GM18511 (cell line): Measurements from ENCODE around the gene RFPL4A.
"Not testable (repeated sequence)": the region's sequence is repeated elsewhere in the genome, so short reads cannot be mapped to it uniquely, and the experiment has no call there.

Experiments used
- ATAC-seq: cut with Tn5 transposase; IDR thresholded peaks from one replicate; pipeline ENCODE4 v1.9.1; 2021; ENCODE audit warnings: mild to moderate bottlenecking, moderate library complexity; ENCODE audit not compliant: unreplicated experiment

The RFPL4A gene

GRCh38 chr19:55758797-55759196, at the start of gene RFPL4A:
Gene RFPL4A, plus strand, starts transcription at chr19:55759097. Its CDS starts 2,704 bp downstream, at chr19:55761801.
- not testable (repeated sequence) for ATAC-seq

GRCh38 chr19:55711719-55712118, 47.2 kb upstream of the RFPL4A start:
- ATAC-seq, result no peak

- ATAC-seq, result no peak
Observed at GRCh38 chr19:55712804-55713631, 45.9 kb upstream of the RFPL4A start.

GRCh38 chr19:55716531-55716930, 42.4 kb upstream of the RFPL4A start:
- no peak for ATAC-seq

DNA sequence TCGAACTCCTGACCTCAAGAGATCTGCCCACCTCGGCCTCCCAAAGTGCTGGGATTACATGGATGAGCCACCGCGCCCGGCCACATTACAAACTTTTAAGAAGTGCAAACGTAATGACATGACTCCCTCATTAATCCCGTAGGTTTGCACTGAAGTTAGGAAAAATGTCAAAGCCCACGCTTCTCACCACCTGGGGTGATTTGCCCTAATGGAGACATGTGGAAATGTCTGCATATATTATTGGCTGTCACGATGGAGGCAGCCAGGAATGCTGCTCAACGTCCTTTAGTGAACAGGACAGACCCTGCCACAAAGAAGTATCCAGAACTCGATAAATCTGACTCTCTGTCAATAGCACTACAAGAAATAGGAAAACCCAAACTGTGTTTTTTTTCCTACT, 41.6 kb upstream of the RFPL4A start:
- no peak for ATAC-seq

DNA sequence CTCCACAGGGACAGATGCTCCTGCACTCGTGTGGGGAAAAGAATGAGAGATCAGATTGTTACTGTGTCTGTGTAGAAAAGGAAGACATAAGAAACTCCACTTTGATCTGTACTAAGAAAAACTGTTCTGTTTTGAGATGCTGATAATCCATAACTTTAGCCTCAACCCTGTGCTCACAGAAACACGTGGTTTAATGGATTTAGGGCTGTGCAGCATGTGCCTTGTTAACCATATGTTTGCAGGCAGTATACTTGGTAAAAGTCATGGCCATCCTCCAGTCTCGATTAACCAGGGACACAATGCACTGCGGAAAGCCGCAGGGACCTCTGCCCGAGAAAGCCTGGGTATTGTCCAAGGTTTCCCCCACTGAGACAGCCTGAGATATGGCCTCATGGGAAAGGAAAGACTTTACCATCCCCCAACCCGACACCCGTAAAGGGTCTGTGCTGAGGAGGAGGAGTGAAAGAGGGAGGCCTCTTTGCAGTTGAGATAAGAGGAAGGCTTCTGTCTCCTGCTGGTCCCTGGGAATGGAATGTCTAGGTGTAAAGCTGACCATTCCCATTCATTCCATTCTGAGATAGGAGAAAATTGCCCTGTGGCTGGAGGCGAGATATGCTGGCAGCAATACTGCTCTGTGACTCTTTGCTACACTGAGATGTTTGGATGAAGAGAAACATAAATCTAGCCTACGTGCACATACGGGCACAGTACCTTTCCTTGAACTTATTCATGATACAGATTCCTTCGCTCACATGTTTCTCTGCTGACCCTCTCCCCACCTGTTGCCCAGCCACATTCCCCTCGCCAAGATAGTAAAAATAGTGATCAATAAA, 40.8 kb upstream of the RFPL4A start:
- ATAC-seq, result not testable (repeated sequence)

DNA sequence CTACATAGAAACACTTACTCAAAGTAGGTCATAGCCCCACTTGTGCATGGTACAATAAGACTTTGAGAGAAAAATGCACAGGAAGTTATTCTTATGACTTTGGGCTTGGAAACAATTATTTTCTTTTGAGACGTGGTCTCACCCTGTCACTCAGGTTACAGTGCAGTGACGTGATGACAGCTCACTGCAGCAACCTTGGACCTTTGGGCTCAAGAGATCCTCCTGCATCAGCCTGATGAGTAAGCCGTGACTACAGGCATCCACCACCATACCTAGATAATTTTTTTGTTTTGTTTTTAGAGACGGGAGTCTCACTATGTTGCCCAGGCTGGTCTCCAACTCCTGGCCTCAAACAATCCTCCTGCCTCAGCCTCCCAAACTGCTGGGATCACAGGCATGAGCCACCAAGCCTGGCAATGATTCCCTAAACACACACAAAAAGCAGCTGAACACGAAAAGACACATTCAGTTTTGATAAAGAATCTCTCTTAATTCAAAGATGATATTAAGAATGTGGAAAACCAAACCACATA, 38.6 kb upstream of the RFPL4A start:
- no peak for ATAC-seq

DNA sequence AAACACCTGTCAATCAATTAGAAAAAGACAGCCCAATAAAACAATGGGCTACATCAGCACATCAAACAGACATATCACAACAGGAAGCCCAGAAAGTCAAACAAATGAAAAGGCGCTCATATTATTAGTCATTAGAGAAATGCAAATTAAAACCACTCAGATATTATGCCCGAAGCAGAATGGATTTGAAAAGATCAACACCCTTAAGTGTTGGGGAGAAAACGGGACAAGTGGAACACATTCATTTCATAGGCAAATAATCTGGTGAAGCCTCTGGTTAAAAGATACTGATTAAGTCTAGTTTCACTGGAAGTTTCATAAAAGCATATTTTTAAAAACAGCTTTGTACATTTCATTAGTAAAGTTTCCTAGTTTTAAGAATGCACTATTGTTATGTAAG, 38.1 kb upstream of the RFPL4A start:
- ATAC-seq, result no peak

DNA sequence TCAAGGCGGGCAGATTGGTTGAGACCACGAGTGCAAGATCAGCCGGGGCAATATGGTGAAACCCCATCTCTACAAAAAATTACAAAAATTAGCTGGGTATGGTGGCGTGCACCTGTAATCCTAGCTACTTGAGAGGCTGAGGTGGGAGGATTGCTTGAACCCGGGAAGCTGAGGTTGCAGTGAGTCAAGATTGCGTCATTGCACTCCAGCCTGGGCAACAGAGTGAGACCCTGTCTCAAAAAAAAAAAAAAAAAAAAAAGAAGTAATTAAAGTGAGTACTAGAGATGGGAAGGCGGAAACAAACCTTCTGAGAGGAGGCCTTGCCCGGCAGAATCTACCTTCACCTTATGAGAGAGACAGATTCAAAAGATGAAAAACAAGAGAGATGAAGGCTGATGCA, 35.4 kb upstream of the RFPL4A start:
- no peak for ATAC-seq

- ATAC-seq, result not testable (repeated sequence)
Observed at GRCh38 chr19:55730378-55730777, 28.5 kb upstream of the RFPL4A start.

DNA sequence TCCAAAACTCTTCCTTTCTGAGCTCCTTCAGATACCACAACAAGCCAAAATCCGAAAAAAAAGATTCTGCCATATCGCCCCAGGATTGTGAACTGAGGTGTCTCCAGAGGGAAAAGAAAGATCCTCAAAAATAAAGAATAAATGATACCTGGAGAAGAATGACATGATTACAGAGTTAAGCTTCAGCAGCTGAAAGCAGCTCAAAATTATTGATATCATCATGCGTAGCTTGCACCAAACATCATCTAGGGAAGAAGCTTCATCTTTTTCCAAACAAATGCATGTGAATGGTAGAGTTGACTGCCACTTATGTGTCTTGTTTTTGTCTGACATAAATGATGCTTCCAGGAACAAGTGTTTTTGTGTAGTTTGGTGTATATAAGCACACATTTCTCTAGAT, 20.6 kb upstream of the RFPL4A start, which contains the start of gene NLRP9:
TSS of gene NLRP9 (minus strand) at position 101 of the 400 bp plus-strand sequence. CDS start at position 73, 28 bp downstream.
- ATAC-seq, result no peak

GRCh38 chr19:55750715-55751114, 8.2 kb upstream of the RFPL4A start:
- ATAC-seq, result no peak

DNA sequence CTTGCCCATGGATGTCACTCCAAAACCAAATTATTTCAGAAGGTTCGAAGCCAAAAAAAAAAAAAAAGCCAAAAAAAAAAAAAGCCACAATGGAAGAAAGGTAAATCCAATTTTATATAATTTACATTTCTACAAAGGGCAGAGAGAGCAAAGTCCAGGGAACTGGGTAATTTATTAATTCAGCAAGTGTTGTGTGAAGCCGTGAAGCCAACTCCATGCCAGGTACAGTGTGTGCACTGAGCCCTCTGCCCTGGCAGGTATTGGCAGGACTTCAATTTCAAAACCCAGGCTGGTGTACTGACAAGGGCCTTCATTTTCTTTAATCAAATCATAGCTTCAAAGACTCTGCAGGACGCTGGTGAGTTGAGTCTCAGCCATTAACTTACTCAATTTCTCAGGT, 5.5 kb upstream of the RFPL4A start:
- ATAC-seq, result no peak

- not testable (repeated sequence) for ATAC-seq
Observed at GRCh38 chr19:55756808-55757207, 2.1 kb upstream of the RFPL4A start.

DNA sequence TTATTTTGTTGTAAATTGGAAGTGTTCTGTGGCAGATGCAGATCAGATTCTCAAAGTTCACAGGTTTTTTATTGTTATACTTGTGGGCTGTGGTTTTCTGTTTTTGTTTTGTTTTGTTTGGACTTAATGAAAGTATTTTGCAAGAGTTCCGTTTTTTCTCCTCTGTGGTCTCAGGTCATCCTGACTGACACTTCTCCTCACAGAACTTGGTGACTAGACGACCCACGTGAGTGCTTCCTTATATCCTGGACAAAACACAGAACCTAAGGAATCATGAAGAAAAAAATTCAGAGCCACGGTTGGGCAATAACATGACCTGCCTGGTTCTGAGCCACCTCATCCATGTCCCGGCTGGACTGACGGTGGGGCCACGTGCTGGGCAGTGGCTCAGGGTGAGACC, 7.6 kb downstream of the RFPL4A start:
- no peak for ATAC-seq

DNA sequence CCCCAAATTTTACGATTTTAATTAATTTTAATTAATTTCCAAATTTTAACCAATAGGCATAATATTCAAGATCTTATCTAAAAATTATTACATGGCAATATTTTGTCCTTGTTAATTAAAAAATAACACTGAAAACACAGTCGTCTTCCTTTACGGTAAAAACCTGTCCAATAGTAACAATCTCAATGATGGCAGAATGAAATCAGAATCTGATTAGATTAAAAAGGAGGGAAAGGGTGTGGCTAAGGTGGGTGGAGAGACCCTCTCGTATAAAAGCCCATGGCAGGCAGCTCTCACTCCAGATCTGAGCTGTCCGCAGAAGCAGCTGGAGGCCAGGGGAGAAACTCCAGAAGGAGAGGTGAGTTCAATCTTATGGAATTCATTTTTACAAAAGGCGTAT, 9.9 kb downstream of the RFPL4A start, which contains the start of gene RFPL4AL1:
TSS of gene RFPL4AL1 (plus strand) at position 301 of the 400 bp plus-strand sequence. CDS start 2,687 bp downstream, outside the sequence.
- ATAC-seq, result not testable (repeated sequence)

DNA sequence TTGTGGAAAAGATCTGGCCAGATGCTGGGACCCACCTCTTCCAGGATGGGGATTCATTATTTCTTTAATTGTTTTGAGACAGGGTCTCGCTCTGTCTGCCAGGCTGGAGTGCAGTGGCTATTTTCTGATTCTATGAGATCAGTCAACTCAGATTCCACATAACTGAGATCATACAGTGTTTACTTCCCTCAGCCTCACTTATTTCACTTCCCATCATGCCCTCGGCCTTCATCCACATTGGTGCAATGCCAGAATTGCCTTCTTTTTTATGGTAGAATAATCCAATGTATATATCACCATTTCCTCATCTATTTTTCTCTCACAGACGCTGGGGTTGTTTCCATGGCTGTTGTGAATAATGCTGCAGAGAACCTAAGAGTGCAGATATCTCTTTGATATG, 10.7 kb downstream of the RFPL4A start:
- not testable (repeated sequence) for ATAC-seq

GRCh38 chr19:55777528-55777927, 18.6 kb downstream of the RFPL4A start:
- no peak for ATAC-seq

DNA sequence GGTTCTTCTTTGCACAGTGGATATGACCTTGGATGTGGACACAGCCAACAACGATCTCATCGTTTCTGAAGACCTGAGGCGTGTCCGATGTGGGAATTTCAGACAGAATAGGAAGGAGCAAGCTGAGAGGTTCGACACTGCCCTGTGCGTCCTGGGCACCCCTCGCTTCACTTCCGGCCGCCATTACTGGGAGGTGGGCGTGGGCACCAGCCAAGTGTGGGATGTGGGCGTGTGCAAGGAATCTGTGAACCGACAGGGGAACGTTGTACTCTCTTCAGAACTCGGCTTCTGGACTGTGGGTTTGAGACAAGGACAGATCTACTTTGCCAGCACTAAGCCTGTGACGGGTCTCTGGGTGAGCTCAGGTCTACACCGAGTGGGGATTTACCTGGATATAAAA, 19.4 kb downstream of the RFPL4A start:
- no peak for ATAC-seq

- no peak for ATAC-seq
Observed at GRCh38 chr19:55781112-55781511, 22.2 kb downstream of the RFPL4A start.

- no peak for ATAC-seq
Observed at GRCh38 chr19:55795021-55795420, 36.1 kb downstream of the RFPL4A start.
